HL-60 (cell line): ENCODE data around the gene FHL1.

ENCODE experiments used
- DNase-seq, 2 experiments: peaks; one replicate each; pipeline ENCODE4 v3.0.0-alpha.2; 2010 to 2020; ENCODE audit warnings: low read depth in 1 of 2, low spot score in 1 of 2
- H3K27ac ChIP-seq: fragments of 250-450 bp; sonication (Bioruptor Pico); replicated peaks from 2 replicates; pipeline ENCODE4 v1.5.1; 2020; ENCODE audit warnings: mild to moderate bottlenecking, moderate library complexity
- H3K27me3 ChIP-seq: fragments of 250-450 bp; sonication (Bioruptor Pico); 2 replicates; pipeline ENCODE4 v1.5.1; 2021; ENCODE audit warnings: mild to moderate bottlenecking, moderate library complexity; ENCODE audit not compliant: insufficient read depth, poor library complexity, severe bottlenecking
- H3K4me3 ChIP-seq: replicated peaks from 2 replicates; pipeline ENCODE4 v1.5.1; 2011; ENCODE audit warnings: mild to moderate bottlenecking, control low read depth, low read length; ENCODE audit not compliant: insufficient read depth
- GABPA ChIP-seq: IDR thresholded peaks from 2 replicates; pipeline ENCODE4 v1.6.1; 2012; ENCODE audit warnings: low read depth
- POLR2AphosphoS5 ChIP-seq: IDR thresholded peaks from 2 replicates; pipeline ENCODE4 v1.6.1; 2012; ENCODE audit warnings: low read depth
- SPI1 ChIP-seq: IDR thresholded peaks from 2 replicates; pipeline ENCODE4 v1.6.1; 2012; ENCODE audit warnings: low read depth, mild to moderate bottlenecking, borderline replicate concordance
- TF ChIP-seq, protein P1 (sequence below): IDR thresholded peaks from 2 replicates; pipeline ENCODE4 v1.6.1; 2012; ENCODE audit warnings: low read depth; ENCODE audit not compliant: insufficient replicate concordance
- TF ChIP-seq, protein P2 (sequence below): IDR thresholded peaks from one replicate; pipeline ENCODE4 v1.5.1; 2011; ENCODE audit warnings: low read length, control low read depth, inconsistent platforms; ENCODE audit not compliant: insufficient read depth

FHL1 gene

DNA sequence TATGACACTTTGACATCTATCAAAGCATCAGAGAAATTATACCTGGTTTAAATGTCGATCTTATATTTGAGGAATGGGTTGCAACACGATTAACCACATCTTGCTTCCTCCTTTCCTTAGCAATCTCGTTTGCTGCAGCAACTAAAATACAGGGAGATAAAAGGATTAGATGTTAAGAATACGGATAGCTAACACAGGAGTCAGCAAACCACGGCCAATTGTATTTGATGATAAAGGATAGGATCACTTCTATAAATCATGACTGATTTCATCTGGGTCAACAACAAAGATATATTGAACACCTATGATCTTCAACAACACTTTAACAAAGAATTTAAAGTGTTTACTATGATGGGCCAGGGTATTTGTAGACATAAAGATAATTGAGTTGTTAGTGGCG, 98.9 kb downstream of the FHL1 start:
- H3K27ac ChIP-seq: no peak overlapping the region
- H3K4me3 ChIP-seq: no peak overlapping the region
- TF ChIP-seq, protein P1, sequence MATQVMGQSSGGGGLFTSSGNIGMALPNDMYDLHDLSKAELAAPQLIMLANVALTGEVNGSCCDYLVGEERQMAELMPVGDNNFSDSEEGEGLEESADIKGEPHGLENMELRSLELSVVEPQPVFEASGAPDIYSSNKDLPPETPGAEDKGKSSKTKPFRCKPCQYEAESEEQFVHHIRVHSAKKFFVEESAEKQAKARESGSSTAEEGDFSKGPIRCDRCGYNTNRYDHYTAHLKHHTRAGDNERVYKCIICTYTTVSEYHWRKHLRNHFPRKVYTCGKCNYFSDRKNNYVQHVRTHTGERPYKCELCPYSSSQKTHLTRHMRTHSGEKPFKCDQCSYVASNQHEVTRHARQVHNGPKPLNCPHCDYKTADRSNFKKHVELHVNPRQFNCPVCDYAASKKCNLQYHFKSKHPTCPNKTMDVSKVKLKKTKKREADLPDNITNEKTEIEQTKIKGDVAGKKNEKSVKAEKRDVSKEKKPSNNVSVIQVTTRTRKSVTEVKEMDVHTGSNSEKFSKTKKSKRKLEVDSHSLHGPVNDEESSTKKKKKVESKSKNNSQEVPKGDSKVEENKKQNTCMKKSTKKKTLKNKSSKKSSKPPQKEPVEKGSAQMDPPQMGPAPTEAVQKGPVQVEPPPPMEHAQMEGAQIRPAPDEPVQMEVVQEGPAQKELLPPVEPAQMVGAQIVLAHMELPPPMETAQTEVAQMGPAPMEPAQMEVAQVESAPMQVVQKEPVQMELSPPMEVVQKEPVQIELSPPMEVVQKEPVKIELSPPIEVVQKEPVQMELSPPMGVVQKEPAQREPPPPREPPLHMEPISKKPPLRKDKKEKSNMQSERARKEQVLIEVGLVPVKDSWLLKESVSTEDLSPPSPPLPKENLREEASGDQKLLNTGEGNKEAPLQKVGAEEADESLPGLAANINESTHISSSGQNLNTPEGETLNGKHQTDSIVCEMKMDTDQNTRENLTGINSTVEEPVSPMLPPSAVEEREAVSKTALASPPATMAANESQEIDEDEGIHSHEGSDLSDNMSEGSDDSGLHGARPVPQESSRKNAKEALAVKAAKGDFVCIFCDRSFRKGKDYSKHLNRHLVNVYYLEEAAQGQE: no peak
- TF ChIP-seq, protein P2, sequence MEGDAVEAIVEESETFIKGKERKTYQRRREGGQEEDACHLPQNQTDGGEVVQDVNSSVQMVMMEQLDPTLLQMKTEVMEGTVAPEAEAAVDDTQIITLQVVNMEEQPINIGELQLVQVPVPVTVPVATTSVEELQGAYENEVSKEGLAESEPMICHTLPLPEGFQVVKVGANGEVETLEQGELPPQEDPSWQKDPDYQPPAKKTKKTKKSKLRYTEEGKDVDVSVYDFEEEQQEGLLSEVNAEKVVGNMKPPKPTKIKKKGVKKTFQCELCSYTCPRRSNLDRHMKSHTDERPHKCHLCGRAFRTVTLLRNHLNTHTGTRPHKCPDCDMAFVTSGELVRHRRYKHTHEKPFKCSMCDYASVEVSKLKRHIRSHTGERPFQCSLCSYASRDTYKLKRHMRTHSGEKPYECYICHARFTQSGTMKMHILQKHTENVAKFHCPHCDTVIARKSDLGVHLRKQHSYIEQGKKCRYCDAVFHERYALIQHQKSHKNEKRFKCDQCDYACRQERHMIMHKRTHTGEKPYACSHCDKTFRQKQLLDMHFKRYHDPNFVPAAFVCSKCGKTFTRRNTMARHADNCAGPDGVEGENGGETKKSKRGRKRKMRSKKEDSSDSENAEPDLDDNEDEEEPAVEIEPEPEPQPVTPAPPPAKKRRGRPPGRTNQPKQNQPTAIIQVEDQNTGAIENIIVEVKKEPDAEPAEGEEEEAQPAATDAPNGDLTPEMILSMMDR: no peak
- TF ChIP-seq SPI1 (no peak), POLR2AphosphoS5 (no peak), GABPA (no peak)
- H3K27me3 ChIP-seq: no peaks in the 10 kb centered on the region
- no peak for DNase-seq

DNA sequence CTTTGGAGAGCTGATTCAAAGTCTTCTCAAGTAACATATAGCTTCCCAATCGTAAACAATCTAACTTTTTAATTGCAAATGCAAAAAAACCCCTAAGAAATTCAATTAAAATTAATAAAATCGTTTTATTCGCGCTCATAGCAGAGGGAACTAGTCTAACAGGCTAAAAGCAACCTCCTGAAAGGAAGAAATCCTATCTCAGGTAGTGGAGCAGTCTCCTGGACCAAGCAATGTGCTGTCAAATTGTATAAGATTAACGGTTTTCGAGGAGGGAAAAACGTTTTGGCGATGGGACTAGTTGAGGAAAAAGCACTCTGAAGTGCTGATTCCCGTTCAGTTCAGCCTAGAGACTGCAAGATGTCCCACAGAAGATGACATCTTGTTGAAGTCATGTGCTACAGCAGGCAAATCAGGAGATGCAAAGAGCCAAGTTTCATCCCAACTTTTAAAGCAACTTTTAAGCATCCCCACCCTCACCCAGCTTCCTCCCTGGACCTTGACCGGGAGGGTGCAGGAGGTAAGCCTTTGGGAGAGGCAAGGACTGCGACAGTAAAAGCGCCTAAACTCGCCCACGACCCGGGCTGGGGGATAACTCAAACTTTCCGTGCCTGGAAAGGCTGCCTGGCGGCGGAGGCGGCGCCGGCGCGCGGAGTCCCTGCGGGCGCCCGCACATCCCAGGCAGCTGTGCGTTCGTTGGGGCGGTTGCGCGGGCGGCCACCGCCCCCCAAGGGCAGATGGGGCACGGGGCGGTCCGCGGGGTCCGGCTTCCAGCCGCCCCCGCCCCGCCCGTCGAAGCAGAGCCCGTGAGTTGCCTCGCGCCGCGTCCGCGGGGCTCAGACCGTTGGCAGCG, 103.1 kb downstream of the FHL1 start:
- H3K4me3 ChIP-seq: peak overlapping the region; percentile 62
- DNase-seq: no peak
- peak overlapping the region; percentile 70 for H3K27ac ChIP-seq
- H3K27me3 ChIP-seq: no peaks in the 10 kb centered on the region
- TF ChIP-seq SPI1: no peak
- no peak for TF ChIP-seq POLR2AphosphoS5
- TF ChIP-seq, protein P1: no peak
- no peak for TF ChIP-seq GABPA
- TF ChIP-seq, protein P2: no peak

DNA sequence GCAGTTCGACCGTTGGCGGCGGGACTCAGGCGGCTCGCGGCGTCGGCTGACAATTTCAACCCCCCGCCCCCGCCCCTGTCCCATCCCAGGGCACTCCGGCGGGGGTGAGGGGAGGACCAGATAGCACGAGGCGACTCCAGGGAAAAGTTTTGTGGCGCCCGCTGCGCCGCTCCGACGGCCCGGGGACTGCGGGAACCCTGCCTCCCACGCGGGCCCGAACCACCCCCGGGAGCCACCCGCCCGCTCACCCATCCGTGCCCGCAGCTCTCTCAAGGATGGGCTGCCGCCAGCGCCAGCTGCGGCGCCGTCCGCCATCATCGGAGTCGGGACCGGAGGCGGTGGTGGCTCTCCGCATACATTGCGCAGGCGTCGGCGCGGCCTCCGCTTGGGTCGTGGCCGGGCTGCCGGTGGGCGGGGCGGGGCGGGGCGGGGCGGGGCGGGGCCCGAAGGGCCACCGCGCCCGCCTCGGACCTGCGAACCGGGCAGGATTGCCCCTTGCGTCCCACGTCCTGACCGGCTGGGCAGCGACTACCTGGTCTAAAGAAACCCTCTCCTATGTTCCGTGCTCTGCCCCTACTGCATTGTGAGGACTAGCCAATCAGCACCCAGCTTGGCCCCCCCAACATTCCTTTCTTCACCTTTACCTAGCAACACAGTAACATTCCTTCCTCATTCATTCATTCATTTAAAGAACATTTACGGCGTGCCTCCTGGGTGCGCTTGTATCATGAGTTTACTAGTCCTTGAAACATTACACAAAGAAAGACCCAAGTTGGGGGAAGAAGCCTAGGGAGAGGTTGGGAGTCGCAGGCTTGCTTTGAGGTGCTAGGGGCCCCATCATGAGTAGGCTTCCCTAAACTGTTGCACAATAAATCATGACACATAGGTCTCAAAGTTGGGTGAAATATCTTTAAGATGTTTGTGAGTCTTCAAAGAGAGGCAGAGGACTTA, 104.0 kb downstream of the FHL1 start, which contains the start of gene MAP7D3:
Gene MAP7D3 (minus strand): TSS at position 360 of the 951 bp plus-strand sequence. CDS start 42 bp downstream, at position 318.
- H3K27me3 ChIP-seq: no peaks in the 10 kb centered on the region
- peak; percentile 46 to 47 for DNase-seq
- H3K27ac ChIP-seq: peak within 1 kb of the TSS; percentile 70
- TF ChIP-seq, protein P2: no peak
- TF ChIP-seq, protein P1: no peak
- TF ChIP-seq GABPA (no peak), POLR2AphosphoS5 (no peak), SPI1 (no peak)
- H3K4me3 ChIP-seq: peak within 1 kb of the TSS; percentile 62
